ENCODE data around the gene TCF25.

TCF25 gene

DNA sequence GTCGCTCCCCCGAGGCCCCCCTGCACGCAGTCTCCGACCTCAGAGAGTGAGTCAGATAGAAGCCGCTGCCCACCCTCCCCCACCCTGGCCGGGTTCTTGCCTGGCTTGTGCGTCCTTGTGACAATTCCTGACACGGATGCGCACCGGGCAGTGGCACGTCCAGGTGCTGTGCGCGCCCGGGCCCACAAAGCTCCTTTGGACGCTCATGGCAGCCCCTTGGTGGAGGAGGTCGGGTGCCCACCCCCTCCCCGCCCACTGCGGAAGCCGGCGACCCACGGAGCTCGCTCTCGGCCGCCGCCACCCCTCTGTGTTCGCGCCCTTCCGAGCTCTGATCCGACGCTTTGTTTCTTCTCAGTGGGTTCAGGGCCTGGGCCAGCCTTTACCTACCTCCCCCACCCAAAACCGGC is 49.1 kb downstream of the TCF25 start:
- TF ChIP-seq, protein P1, sequence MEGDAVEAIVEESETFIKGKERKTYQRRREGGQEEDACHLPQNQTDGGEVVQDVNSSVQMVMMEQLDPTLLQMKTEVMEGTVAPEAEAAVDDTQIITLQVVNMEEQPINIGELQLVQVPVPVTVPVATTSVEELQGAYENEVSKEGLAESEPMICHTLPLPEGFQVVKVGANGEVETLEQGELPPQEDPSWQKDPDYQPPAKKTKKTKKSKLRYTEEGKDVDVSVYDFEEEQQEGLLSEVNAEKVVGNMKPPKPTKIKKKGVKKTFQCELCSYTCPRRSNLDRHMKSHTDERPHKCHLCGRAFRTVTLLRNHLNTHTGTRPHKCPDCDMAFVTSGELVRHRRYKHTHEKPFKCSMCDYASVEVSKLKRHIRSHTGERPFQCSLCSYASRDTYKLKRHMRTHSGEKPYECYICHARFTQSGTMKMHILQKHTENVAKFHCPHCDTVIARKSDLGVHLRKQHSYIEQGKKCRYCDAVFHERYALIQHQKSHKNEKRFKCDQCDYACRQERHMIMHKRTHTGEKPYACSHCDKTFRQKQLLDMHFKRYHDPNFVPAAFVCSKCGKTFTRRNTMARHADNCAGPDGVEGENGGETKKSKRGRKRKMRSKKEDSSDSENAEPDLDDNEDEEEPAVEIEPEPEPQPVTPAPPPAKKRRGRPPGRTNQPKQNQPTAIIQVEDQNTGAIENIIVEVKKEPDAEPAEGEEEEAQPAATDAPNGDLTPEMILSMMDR (IDR thresholded peaks at IDR 0.05; ENCODE audit: low read depth, low read length), result no peak

DNA sequence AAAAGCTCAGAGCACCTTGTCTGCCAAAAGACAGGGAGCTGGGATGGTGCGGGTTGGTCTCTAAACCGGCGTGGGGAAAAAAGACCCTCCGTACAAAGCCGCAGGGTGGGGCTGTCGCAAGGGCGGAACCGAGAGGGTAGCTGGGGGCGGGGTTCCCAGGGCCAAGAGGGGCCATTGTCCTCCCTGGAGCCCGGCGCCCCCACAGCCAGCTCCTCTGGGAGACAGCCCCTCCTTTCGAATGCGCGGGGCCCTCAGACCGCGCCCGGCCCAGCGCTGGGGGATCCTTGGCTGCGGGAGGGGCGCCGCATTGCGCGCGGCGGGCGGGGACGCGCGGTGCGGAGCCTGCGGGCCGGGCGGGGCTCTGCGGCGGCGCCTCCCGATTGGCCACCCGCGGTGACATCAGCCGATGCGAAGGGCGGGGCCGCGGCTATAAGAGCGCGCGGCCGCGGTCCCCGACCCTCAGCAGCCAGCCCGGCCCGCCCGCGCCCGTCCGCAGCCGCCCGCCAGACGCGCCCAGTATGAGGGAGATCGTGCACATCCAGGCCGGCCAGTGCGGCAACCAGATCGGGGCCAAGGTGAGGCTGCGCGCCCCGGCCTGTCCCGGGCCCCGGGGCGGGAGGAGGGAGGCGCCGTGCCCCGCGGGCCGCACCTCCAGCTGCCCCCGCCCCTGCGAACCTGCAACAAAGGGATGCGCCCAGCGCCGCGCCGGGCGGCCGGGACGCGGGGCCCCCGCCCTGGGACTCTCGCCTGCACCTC is 49.7 kb downstream of the TCF25 start, which contains the start of gene TUBB3:
Gene TUBB3, plus strand, starts transcription at position 459 of the 756 bp plus-strand sequence. Its CDS starts 60 bp downstream, at position 519.
- peak; percentile 55 for DNase-seq (ENCODE audit: extremely low read depth, low read depth)
- TF ChIP-seq, protein P1 (IDR thresholded peaks at IDR 0.05; ENCODE audit: low read depth, low read length), result no peak; the same call in 1 of the 2 replicates

More for the DNA sequence above, 49.1 kb downstream of the TCF25 start:
- peak; percentile 82 for DNase-seq (ENCODE audit: extremely low read depth, low read depth)

DNA sequence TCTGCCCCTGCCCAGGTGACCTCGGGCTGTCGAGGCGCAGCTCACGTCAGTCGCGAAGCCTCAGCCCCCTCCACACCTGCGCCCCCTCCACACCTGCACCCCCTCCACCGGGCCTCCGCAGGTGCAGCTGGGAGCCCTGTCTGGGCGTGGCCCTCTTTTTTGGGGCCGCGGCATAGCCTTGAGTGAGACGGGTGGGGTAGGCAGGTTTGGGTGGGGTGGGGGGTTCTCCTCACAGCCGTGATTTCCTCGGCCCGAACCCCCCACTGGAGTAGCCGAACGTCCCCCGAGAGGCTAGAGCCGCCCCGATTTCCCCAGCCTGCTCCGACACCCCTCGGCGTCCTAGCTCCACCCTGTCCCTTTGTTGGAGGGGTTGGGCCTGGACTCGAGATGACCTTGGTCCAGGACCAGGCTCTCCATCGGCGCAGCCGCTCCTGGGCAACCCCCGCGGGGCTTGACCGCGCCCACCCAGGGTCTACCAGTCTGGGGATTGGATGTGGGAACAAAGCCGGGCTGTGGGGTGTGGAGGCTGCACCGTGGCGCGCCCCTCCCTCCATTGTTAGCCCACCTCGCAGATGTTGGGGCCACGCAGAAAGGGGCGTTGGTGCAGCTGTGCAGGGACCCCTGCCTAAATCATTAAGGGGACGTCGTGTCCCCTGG is 50.4 kb downstream of the TCF25 start:
- no peak for DNase-seq (ENCODE audit: extremely low read depth, low read depth)
- TF ChIP-seq, protein P1 (IDR thresholded peaks at IDR 0.05; ENCODE audit: low read depth, low read length), result no peak

DNA sequence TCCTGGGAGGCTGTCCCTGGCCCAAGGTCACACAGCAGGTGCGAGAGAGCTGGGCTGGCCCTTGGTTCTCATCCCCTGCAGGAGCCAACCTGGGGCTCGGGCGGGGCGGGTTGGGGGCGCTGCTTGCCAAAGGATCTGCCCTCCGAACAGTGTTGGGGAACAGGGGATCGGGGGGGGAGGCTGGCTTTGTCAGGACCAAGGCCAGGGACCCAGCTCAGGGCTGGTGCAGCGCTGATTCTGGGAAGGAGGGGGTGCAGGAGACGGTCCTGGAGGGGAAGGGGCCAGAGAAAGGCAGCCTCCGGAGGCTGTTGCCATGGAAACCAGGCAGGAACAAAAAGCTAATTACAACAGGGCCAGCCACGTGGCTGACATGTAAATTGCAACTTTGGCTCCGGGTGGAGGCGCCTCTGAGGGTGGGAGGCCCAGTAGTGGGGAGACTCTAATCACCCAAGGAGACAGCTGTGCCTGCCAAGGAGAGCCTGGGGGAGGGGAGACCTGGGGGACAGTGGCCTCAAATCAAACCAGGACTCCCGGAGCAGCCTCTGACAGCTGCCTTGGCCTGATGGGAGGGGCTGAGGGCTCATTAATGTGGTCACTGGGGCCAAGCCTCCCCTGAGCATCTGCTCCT is 51.0 kb downstream of the TCF25 start:
- no peak for DNase-seq (ENCODE audit: extremely low read depth, low read depth)
- TF ChIP-seq, protein P1 (IDR thresholded peaks at IDR 0.05; ENCODE audit: low read depth, low read length), result no peak

DNA sequence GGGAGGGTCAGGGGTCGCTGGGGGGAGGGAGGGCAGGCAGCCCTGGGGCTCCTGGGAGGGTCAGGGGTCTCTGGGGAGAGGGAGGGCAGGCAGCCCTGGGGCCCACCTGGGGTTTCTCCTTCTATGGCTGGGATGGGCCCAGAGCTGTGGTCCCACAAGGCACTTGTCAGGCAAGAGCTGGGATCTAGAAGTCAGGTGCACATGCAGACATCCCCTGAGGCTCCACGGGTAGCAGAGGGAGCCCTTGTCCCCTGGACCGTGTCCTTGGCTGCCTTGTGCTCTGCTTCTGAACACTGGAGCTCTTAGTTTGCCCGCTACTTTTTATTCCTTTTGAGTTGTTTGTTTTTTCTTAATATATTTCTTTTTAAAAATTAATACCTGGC is 51.5 kb downstream of the TCF25 start:
- TF ChIP-seq, protein P1 (IDR thresholded peaks at IDR 0.05; ENCODE audit: low read depth, low read length), result no peak
- DNase-seq (ENCODE audit: extremely low read depth, low read depth), result no peak

DNA sequence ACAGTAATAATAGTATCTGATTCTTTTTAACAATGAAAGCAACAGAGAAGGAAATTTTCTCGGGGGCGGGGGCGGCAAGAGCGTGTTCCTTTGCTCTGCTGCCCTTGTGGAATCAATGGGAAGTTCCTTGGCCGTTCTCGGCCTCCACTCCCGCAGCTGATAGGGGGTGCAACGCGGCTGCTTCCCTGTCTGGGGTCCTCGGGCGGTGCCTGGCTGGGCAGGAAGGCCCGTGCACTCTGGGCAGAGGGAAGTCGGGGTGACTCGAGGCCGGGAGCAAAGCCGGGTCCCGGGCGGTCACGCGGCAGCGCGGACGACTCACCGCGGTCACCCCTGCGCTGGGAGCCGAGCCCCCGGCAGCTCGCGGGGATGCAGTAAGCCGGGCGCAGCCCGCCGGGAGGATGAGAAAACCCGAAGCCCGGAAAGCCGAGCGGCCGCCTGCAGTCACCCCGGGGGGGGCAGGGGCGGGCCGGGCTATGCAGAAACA is 52.2 kb downstream of the TCF25 start:
- no peak for DNase-seq (ENCODE audit: extremely low read depth, low read depth)
- TF ChIP-seq, protein P1 (IDR thresholded peaks at IDR 0.05; ENCODE audit: low read depth, low read length), result no peak

Data from AG09319 (cell line).